WERI-Rb-1 (cell line): ENCODE results near the gene C1orf198.

Experiments
- DNase-seq: peaks from one replicate; pipeline ENCODE4 v3.0.0-alpha.2; 2020
- H3K27ac ChIP-seq: fragments of 250-450 bp; sonication (Bioruptor Pico); 2 replicates; pipeline ENCODE4 v1.5.1; 2020; ENCODE audit warnings: mild to moderate bottlenecking, moderate library complexity
- H3K27me3 ChIP-seq: fragments of 250-450 bp; sonication (Bioruptor Pico); 2 replicates; pipeline ENCODE4 v1.5.1; 2021; ENCODE audit warnings: mild to moderate bottlenecking, low read depth, moderate library complexity; ENCODE audit not compliant: insufficient read depth, severe bottlenecking
- H3K36me3 ChIP-seq: fragments of 250-450 bp; sonication (Bioruptor Pico); 2 replicates; pipeline ENCODE4 v1.5.1; 2020; ENCODE audit warnings: mild to moderate bottlenecking, moderate library complexity
- H3K4me3 ChIP-seq: 2 replicates; pipeline ENCODE4 v1.5.1; 2011; ENCODE audit warnings: low read depth, mild to moderate bottlenecking, control low read depth, low read length
- H3K9me3 ChIP-seq: fragments of 250-450 bp; sonication (Bioruptor Pico); 2 replicates; pipeline ENCODE4 v1.5.1; 2021; ENCODE audit warnings: mild to moderate bottlenecking, moderate library complexity; ENCODE audit not compliant: severe bottlenecking
- CTCF ChIP-seq: IDR thresholded peaks from 2 replicates; pipeline ENCODE4 v1.5.1; 2011; ENCODE audit warnings: low read depth, mild to moderate bottlenecking, control low read depth, inconsistent platforms, low read length

C1orf198 gene

GRCh38 chr1:230808281-230808872 lies 59.9 kb downstream of the C1orf198 start:
- Histone ChIP-seq H3K4me3 (no peak overlapping the region), H3K27ac (no peak overlapping the region), H3K9me3 (peaks cover 9% of the 10 kb centered on the region), H3K36me3 (no peaks in the 10 kb centered on the region), H3K27me3 (no peaks in the 10 kb centered on the region)
- TF ChIP-seq CTCF = no peak
- no peak for DNase-seq

- Histone ChIP-seq H3K9me3 (peaks cover 5% of the 10 kb centered on the region), H3K36me3 (no peaks in the 10 kb centered on the region), H3K27me3 (no peaks in the 10 kb centered on the region), H3K4me3 (no peak overlapping the region), H3K27ac (no peak overlapping the region)
- TF ChIP-seq CTCF = no peak
- DNase-seq = no peak
Observed at GRCh38 chr1:230807561-230808280, 60.6 kb downstream of the C1orf198 start.

- no peak for TF ChIP-seq CTCF
- Histone ChIP-seq H3K27me3 (no peaks in the 10 kb centered on the region), H3K27ac (no peak overlapping the region), H3K9me3 (no peaks in the 10 kb centered on the region), H3K4me3 (no peak overlapping the region), H3K36me3 (no peaks in the 10 kb centered on the region)
- no peak for DNase-seq
Observed at GRCh38 chr1:230807029-230807428, 61.3 kb downstream of the C1orf198 start.

DNA sequence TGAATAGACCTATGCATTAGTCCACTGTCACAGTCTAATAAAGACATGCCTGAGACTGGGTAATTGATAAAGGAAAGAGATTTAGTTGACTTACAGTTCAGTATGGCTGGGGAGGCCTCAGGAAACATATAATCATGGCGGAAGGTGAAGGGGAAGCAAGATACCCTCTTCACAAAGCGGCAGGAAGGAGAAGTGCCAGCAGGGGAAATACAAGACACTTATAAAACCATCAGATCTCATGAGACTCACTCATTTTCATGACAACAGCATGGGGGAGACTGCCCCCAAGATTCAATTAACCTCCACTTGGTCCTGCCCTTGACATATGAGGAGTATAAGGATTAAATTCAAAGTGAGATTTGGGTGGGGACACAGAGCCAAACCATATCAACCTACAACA lies 61.8 kb downstream of the C1orf198 start:
- no peaks in the 10 kb centered on the region for H3K36me3 ChIP-seq
- H3K9me3 ChIP-seq = no peaks in the 10 kb centered on the region
- no peak overlapping the region for H3K4me3 ChIP-seq
- no peaks in the 10 kb centered on the region for H3K27me3 ChIP-seq
- DNase-seq = no peak
- no peak overlapping the region for H3K27ac ChIP-seq
- TF ChIP-seq CTCF = no peak

DNA sequence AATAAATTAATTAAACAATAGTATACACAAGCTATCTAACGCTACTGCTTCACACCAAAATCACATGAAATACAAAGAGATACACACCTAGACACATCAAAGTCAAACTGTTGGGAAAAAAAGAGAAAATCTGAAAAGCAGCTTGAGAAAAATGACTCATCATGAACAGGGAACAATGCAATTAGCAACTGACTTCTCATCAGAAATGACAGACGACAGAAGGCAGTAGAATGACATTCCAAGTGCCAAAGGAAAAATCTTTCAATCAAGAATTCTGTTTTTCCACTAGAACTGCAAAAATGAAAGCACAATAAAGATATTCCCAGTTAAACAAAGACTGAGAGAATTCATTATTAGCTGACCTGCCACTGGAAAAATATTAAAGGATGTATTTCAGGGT lies 63.9 kb downstream of the C1orf198 start:
- H3K27ac ChIP-seq = no peak overlapping the region
- H3K4me3 ChIP-seq = no peak overlapping the region
- H3K27me3 ChIP-seq = no peaks in the 10 kb centered on the region
- TF ChIP-seq CTCF = no peak
- DNase-seq = no peak
- no peaks in the 10 kb centered on the region for H3K9me3 ChIP-seq
- no peaks in the 10 kb centered on the region for H3K36me3 ChIP-seq
